Urothelium cell line (cell line): ENCODE results near the gene CLIP1.
"Not testable (repeated sequence)": the region's sequence is repeated elsewhere in the genome, so short reads cannot be mapped to it uniquely, and the experiment has no call there.

Source experiments
- DNase-seq: peaks from one replicate; pipeline ENCODE4 v3.0.0; 2011; ENCODE audit warnings: low spot score, mixed read lengths
- FAIRE-seq: peaks from 2 replicates; lab custom pipeline; 2011; peaks lifted over from hg19 to GRCh38; lab: Jason Lieb, UNC

CLIP1 gene

DNA sequence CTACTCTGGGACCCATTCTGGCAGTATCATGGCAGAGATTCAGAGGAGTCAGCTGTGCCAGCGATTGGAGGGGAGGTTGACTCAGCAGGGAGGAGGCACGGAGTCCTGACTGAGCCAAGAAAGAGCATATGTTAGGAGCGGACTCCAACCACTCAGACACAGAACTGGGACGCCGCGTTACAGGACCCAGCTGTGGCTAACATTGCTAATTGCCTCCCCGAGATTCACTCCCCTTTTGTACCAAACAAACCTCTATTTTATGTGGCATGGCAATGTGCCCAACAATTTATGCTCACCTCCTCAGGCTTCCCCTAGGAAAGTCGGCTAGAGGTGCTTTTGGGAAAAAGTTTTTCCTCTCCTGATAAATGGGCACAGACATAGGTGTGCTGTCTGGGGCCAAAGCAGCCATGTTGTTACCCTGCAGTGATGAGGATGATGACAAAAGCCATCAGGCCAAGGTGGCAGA is 15.2 kb upstream of the CLIP1 start:
- no peak for FAIRE-seq
- peak; percentile 69 for DNase-seq

DNA sequence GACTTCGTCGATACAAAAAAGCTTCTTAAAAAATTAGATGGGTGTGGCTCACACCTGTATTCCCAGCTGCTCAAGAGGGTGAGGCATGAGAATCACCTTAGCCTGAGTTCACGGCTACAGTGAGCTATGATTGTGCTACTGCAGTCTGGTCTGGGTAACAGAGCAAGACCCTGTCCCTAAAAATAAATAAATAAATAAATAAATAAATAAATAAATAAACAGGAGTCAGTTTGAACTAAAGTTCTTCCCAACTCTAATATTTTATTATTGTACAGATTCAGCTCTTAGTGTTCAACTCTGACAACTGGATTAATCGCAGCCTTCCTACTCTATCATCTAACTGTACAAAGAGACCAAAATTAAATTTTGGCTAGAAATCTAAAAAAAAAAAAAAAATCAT is 12.7 kb upstream of the CLIP1 start:
- DNase-seq (no peak), FAIRE-seq (no peak)

DNA sequence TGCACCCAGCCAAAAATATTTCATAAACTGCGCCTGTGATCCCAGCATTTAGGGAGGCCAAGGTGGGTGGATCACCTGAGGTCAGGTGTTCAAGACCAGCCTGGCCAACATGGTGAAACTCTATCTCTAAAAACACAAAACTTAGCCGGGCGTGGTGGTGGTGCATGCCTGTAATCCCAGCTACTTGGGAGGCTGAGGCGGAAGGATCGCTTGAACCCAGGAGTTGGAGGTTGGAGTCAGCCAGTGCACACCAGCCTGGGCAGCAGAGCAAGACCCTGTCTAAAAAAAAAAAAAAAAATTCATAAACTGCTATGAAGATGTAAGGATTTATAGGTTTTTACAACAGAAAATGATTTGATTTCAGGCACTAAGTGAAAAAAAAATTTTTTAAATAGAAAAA is 6.6 kb upstream of the CLIP1 start:
- FAIRE-seq, result not testable (repeated sequence)

DNA sequence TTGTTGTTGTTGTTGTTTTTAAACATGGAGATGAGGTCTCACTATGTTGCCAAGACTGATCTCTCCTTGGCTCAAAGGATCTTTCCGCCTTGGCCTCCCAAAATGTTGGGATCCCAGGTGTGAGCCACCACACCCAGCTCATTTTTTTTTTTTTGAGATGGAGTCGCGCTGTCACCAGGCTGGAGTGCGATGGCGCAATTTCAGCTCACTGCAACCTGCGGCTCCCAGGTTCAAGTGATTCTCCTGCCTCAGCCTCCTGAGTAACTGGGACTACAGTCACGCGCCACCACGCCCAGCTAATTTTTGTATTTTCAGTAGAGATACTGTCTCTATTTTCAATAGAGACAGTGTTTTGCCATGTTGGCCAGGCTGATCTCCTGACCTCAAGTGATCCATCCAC is 4.9 kb upstream of the CLIP1 start:
- DNase-seq (no peak), FAIRE-seq (no peak)

More for the DNA sequence above, 6.6 kb upstream of the CLIP1 start:
- DNase-seq, result not testable (repeated sequence)

DNA sequence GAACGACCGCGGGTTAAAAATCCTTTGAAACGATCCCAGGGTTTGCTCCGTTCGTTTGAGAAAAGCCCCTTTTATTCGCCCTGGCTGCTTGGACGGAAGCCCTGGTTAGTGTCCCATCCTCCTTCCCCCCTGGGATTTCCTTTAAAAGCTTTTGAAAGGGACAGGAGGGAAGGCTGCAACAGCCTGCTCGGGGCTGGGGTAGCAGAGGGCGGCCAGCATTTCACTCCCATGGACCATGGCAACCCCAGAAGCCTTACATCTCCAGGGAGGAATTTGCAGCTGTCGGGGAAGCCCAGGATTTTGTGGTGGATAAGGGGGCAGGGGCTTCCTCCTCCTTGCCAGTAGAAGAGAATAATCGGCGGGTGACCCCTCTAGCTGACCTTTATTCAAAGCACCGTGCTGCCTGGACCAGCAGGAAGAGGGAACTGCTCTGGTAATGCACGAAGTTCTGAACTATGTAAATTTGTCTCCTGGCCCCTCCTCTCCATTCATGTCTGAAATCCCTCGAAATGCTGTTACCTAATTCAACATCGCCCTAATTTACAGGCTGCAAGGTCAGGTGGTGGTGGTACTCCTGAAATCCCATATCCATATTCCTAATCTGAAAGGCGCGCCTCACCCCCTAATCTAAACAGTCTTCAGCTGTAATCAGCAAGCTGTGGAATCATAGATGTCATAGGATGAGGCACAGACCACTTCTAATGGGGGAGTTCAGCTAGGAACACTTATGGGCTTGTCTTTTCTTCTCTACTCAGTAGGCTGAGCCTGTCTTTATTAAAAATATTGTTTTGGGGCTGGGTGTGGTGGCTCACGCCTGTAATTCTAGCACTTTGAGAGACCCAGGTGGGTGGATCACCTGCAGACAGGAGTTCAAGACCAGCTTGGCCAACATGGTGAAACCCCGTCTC is 1.0 kb upstream of the CLIP1 start:
- FAIRE-seq, result no peak
- DNase-seq, result peak; percentile 38

DNA sequence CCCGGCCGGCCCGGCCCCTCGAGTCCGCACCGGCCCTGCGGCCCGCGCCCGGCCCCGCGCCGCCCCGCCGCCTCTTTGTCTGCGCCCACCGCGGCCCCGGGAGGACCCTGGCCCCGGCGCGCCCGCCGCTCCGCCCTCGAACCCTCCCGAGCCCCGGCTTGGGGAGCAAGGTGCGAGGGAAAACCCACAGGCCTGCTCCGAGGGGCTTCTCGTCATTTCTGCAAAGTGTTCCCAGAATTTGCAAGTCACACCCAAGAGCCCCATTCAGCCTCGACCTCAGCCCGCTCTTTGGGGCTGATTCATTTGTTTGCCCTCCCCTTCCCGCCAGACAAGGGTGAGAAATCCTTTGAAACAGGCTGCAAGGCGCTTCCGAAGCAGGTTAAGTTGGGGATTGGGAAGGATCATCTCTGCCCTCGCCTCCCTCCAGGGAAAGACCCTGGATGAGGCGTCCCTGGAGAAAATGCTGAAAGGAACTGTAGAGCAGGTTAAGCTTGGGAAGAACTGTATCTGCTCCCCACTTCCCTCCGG is 325 bp upstream of the CLIP1 start:
- FAIRE-seq (no peak), DNase-seq (peak; percentile 46)

DNA sequence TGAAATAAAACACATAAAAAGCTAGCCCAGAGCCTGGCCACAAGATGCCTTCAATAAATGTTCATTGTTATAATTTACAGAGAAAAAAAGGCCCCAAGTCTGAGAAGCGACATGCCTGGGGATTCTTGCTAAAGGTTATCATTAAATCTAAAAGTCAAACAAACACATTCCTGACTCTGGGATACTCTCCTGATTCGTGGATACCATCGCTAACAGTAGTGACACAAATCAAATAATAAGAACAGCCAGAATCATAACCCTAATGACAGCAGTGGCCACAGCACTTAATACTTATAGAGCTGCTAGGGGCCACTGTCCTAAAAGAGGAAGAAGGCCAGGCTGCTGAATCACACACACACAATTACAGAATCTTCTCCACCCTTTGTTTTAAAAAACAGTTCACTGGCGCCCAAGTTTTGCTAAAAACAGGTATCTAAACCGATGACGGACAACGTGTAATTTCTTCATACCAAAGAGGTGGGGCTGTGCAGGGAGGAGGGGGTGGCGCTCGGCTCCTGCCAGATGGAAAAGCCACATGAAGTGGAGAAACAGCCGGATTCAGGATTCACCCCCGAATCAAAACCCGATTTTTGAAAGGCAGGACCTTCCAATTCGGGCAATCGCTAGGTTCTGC is 1.2 kb downstream of the CLIP1 start:
- DNase-seq, result peak; percentile 43
- no peak for FAIRE-seq

DNA sequence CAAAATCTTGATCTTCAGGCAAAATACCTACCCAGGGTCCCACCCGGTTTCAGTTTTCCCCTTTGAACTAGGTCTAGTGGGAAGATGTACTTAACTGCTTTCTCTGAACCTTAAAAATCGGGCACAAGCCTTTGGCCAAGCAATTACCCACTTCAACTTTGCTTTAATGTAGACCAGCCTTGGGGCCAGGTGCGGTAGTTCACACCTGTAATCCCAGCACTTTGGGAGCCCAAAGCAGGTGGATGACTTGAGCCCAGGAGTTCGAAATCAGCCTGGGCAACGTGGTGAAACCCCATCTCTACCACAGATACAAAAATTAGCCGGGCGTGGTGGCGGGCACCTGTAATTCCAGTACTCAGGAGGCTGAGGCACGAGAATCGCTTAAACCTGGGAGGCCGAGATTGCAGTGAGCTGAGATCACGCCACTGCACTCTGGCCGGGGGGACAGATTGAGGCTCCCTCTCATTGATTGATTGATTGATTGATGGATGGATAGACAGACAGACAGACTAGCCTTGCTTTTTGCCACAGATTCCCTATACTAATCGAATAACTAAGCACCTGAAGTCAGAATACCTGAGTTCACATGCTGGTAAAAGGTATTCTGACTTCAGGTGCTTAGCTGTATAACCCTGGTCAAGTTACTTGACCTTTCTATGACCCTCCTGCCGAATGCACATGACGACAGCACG is 1.9 kb downstream of the CLIP1 start:
- DNase-seq (no peak), FAIRE-seq (no peak)

DNA sequence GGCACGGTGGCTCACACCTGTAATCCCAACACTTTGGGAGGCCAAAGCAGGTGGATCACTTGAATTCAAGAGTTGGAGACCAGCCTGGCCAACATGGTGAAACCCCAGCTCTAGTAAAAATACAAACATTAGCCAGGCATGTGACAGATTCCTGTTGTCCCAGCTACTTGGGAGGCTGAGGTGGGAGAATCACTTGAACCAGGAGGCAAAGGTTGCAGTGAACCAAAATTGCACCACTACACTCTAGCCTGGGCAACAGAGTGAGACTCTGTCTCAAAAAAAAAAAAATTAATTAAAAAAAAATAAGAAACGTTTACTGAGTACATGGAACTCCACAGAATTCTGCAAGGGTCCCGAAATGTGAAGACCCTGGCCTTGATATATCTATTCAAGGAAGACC is 3.4 kb downstream of the CLIP1 start:
- DNase-seq, FAIRE-seq: not testable (repeated sequence)

DNA sequence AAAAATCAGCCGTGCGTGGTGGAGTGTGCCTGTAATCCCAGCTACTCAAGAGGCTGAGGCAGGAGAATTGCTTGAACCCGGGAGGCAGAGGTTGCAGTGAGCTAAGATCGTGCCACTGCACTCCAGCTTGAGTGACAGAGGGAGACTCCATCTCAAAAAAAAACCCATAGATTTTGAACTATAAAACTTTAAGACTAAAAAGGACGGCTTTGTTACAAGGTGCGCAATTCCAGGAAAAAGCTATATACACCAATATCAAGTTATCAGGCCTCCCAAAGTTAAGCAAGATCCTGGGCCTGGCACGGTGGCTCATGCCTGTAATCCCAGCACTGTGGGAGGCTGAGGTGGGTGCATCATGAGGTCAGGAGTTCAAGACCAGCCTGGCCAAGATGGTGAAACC is 6.8 kb downstream of the CLIP1 start:
- DNase-seq, FAIRE-seq: not testable (repeated sequence)

DNA sequence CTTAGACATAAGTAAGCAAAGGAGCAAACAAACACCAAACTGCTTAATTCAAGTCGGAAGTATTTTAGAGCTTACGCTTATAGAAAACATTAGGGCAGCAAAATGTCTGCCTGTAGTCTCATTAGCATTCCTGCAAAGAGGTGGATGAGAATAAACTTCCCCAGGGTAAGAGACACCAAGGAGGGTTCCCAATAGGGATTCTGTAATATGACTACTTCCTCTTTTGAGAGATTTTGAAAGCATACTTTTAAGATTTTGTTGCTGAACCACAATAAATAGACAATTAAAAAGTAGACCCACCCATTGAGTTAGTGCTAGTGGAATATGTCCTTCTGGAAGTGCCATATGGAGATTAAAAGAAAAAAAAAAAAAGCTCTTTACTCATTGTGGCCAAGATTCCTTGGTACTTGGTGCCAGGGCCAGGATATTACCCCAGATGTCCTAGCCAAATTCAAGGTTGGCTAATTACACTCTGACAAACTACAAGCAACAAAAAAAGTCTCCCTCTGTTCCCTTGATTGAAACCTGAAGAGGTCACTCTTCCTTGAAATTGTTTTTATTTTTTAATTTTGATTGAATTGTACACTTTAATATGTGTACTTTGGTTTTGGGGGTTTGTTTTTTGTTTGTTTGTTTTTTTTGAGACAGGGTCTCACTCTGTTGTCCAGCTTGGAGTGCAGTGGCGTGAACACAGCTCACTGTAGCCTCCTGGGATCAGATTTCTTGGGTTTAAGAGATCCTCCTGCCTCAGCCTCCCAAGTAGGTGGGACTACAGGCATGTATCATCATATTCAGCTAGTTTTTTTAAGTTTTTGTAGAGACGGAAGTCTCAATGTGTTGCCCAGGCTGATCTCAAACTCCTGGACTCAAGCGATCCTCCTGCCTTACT is 8.7 kb downstream of the CLIP1 start:
- DNase-seq (no peak), FAIRE-seq (no peak)

DNA sequence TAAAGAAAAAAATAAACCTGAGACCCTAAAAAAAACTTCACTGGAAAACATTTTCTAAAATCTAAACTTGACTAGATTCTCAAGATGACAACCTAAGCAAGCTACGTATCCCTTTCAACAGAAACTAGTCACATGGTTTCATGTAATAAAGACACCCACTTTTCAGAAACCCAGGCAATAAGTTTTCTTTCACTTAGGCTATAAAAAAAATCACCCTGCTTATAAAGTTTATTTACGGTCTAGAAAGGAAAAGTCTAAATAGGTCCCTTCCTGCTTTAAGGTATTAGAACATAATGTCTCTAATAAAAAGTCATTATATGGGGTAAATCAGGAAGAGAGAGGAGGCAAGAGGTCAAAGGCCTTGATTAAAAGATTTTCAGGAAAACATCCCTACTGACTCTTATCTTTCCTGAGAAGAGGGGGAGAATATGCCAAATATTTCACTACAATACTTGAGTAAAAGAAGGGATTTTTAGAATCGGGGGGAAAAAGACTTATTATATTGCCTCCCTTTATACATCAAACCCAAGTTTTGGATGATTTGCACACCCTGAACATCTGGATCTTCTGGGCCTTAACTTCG is 9.5 kb downstream of the CLIP1 start:
- no peak for DNase-seq
- FAIRE-seq, result no peak

DNA sequence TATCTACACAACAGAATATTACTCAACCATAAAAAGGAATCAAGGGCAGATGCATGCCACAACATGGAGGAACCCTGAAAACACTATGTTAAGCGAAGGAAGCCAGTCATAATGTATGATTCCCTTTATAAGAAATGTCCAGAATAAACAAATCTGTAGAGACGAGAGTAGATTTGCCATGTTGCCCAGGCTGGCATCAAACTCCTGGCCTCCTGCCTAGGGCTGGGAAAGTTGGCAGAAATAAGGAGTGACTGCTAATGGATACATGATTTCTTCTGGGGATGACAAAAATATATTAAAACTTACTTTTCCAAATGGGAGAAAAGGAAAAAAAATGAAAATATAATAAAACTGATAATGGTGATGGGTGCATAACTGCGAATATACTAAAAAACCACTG is 10.9 kb downstream of the CLIP1 start:
- FAIRE-seq (no peak), DNase-seq (no peak)

DNA sequence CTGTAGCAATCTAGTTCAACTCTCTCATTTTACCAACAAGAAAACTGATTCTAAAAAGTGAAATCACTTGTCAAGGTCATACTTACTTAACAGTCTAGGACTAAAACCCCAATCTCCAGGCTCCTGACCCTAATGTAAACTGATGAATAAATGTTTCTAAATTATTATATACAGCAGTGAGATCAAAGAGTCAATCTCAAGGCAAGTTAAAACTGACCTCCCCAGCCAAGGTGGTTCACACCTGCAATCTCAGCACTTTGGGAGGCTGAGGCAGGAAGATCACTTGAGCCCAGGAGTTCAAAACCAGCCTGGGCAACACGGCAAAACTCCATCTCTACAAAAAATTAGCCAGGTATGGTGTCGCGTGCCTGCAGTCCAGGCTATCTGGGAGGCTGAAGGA is 15.3 kb downstream of the CLIP1 start:
- DNase-seq (no peak), FAIRE-seq (no peak)

DNA sequence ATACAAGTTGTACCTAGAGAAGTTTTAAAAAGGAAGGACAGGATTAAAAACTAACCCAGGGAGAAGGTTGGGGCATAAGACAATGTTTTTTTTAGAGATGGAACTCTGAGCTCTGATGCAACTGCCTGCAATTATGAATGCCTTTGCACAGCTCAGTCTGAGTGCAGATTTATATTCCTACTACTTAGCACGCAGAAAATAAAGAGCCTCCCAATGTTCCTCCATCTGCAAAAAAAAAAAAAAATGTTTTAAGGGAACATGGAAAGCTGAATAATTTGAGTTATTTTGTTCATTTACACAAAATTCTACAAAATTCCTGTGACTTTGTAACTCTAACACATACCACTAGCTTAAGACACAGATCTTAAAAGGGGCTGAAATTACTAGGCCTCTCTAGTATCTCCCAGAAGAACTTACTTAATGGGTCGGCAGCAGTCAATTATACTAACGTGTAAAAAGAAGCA is 15.7 kb downstream of the CLIP1 start:
- no peak for DNase-seq

DNA sequence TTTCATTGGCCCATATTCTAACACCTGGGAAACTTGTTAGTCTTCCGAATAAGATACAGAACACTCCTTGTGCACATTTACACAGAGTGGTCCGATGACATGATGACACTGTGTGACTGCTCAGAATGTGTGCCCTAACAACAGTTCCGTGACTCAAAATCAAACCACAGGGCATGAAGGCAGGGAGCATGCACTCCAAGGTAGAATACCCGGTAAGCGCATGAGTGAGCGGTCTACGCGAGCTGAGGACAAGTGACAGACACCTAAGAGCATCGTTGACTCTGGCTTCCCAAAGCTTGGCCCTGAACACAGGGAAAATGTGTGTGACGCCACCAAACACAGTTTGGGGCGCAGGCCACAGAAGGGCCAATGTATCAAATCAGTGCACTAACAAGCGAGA is 18.6 kb downstream of the CLIP1 start:
- DNase-seq (no peak), FAIRE-seq (no peak)

More for the DNA sequence above, 15.7 kb downstream of the CLIP1 start:
- no peak for FAIRE-seq

DNA sequence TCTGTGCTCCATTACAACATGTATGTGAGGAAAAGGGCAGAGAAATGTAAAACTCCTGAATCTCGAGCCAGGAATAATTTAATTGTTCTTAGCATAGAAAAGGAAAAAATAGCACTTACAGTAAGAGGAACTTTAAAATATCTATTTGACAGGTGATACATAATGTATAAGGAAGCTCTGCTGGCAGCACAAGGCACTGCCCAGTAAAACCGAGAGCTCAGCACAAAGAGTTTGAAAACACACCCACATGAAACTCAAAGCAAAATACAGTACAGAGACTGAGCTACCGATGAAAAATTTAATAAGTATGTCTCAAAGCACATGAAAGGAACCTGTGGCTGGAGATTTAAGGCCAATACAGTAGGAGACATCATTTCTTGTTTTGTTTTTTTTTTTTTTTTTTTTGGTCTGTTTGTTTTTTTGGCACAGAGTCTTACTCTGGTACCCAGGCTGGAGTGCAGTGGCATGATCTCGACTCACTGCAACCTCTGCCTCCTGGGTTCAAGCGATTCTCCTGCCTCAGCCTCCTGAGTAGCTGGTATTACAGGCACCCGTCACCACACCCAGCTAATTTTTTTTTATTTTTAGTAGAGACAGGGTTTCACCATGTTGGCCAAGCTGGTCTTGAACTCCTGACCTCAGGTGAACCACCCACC is 19.2 kb downstream of the CLIP1 start:
- DNase-seq, result no peak
- no peak for FAIRE-seq

DNA sequence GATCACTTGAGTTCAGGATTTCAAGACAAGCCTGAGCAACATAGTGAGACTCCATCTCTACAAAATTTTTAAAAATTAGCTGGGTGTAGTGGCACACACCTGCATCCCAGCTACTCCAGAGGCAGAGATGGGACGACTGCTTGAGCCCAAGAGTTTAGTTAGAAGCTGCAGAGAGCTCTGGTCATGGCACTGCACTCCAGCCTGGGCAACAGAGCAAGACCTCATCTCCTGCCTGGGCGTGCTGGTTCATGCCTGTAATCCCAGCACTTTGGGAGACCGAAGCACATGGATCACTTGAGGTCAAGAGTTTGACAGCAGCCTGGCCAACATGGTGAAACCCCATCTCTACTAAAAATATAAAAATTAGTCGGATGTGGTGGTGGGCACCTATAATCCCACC is 20.2 kb downstream of the CLIP1 start:
- DNase-seq (no peak), FAIRE-seq (no peak)
